HG02970 (cell line): ENCODE data around the gene IDI2.
A peak's percentile ranks its signal among the peaks of the same experiment; 100 is the strongest.
"Not testable (repeated sequence)": the region's sequence is repeated elsewhere in the genome, so short reads cannot be mapped to it uniquely, and the experiment has no call there.

Experiments
- ATAC-seq: cut with Tn5 transposase; IDR thresholded peaks from one replicate; pipeline ENCODE4 v1.9.1; 2021; ENCODE audit warnings: mild to moderate bottlenecking, moderate library complexity, moderate number of reproducible peaks; ENCODE audit not compliant: unreplicated experiment, low FRiP score

Gene IDI2

GRCh38 chr10:1009947-1010346 is 15.7 kb downstream of the IDI2 start:
- not testable (repeated sequence) for ATAC-seq

GRCh38 chr10:1009071-1009494 is 16.6 kb downstream of the IDI2 start:
- no peak for ATAC-seq

- ATAC-seq = no peak
Observed at GRCh38 chr10:1007583-1007982, 18.1 kb downstream of the IDI2 start.

- no peak for ATAC-seq
Observed at GRCh38 chr10:1006573-1006972, 19.1 kb downstream of the IDI2 start.

- no peak for ATAC-seq
Observed at GRCh38 chr10:1003884-1004670, 21.6 kb downstream of the IDI2 start.

GRCh38 chr10:1002425-1003006 is 23.1 kb downstream of the IDI2 start:
- no peak for ATAC-seq

- no peak for ATAC-seq
Observed at GRCh38 chr10:997266-998022, 28.2 kb downstream of the IDI2 start.

GRCh38 chr10:996031-996430 is 29.6 kb downstream of the IDI2 start:
- ATAC-seq = no peak

GRCh38 chr10:995559-995926 is 30.1 kb downstream of the IDI2 start:
- no peak for ATAC-seq

GRCh38 chr10:994836-995558 is 30.7 kb downstream of the IDI2 start:
- no peak for ATAC-seq

GRCh38 chr10:992871-993270 is 32.8 kb downstream of the IDI2 start:
- no peak for ATAC-seq

- ATAC-seq = no peak
Observed at GRCh38 chr10:992467-992866, 33.2 kb downstream of the IDI2 start.

GRCh38 chr10:990808-991207 is 34.9 kb downstream of the IDI2 start:
- no peak for ATAC-seq

GRCh38 chr10:988667-989545 is 36.8 kb downstream of the IDI2 start:
- ATAC-seq = no peak

- ATAC-seq = peak; percentile 93
Observed at GRCh38 chr10:987870-988666, 37.6 kb downstream of the IDI2 start, which contains the start of gene GTPBP4. Gene GTPBP4, plus strand, starts transcription at chr10:988434. Its CDS starts 46 bp downstream, at chr10:988480.

- ATAC-seq = peak; percentile 8
Observed at GRCh38 chr10:987620-987869, 38.1 kb downstream of the IDI2 start.

GRCh38 chr10:986881-987619 is 38.6 kb downstream of the IDI2 start:
- no peak for ATAC-seq

GRCh38 chr10:986137-986825 is 39.4 kb downstream of the IDI2 start:
- no peak for ATAC-seq
